ENCODE measurements around the gene KATNAL2. TPM values are rescaled to one million over a fixed set of nuclear protein-coding genes. Genes with fewer than 3 reads are reported as not detected.
"Not testable (repeated sequence)": the region's sequence is repeated elsewhere in the genome, so short reads cannot be mapped to it uniquely, and the experiment has no call there.

KATNAL2 gene
- total RNA-seq, 2 experiments from 2014 or later, result 0.87 to 1.0 TPM

DNA sequence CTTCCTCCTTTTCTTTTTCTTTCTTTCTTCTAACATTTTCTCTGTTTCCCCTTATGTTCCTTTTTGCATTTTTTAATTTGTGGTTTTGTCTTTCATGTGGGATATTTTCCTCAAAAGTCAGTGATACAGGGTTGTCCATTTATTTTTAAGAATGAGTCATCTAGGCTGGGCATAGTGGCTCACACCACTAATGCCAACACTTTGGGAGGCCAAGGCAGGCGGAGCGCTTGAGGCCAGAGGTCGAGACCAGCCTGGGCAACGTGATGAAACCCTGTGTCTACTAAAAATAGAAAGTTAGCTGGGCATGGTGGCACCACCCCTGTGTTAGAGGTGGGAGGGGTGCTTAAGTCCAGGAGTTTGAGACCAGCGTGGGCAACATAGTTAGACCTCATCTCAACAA lies 35.8 kb downstream of the KATNAL2 start:
- Mint-ChIP-seq H3K4me1 (no peaks in the 10 kb centered on the region), H3K36me3 (ENCODE audit: low read depth) (no peaks in the 10 kb centered on the region), H3K9me3 (no peaks in the 10 kb centered on the region), H3K27ac (no peak overlapping the region), H3K27me3 (peaks cover 5% of the 10 kb centered on the region), H3K4me3 (no peak overlapping the region)
- POLR2A ChIA-PET, result no interaction called here
- CTCF ChIA-PET, result no interaction called here
- no peak for DNase-seq

DNA sequence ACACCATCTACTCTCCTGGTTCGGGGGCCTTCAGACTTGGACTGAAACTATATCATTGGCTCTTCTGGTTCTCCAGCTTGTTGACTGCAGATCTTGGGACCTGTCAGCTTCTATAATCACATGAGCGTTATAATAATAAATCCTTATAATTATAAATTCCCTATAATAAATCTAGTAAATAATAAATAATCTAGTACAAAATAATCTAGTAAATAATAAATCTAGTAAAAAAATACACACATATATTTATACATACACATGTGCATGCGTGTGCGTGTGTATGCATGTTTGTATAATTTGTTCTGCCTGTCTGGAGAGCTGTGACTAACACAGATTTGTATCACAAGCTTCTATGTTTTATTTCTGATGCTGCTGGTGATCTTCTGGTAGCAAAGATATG lies 40.8 kb downstream of the KATNAL2 start:
- H3K4me1 Mint-ChIP-seq, result no peaks in the 10 kb centered on the region
- H3K36me3 Mint-ChIP-seq (ENCODE audit: low read depth), result no peaks in the 10 kb centered on the region
- H3K4me3 Mint-ChIP-seq, result no peak overlapping the region
- ChIA-PET CTCF (no interaction called here), POLR2A (no interaction called here)
- DNase-seq, result no peak
- no peak overlapping the region for H3K27ac Mint-ChIP-seq
- no peaks in the 10 kb centered on the region for H3K27me3 Mint-ChIP-seq
- peaks cover 9% of the 10 kb centered on the region for H3K9me3 Mint-ChIP-seq

GRCh38 chr18:46963656-46964578 lies 46.5 kb downstream of the KATNAL2 start:
- POLR2A ChIA-PET; H3K27ac Mint-ChIP-seq; H3K36me3 Mint-ChIP-seq (ENCODE audit: low read depth); H3K4me1 Mint-ChIP-seq; DNase-seq; CTCF ChIA-PET; H3K4me3 Mint-ChIP-seq; H3K27me3 Mint-ChIP-seq: not testable (repeated sequence)
- H3K9me3 Mint-ChIP-seq, result peaks cover 17% of the 10 kb centered on the region

GRCh38 chr18:46964579-46965293 lies 47.3 kb downstream of the KATNAL2 start:
- POLR2A ChIA-PET; H3K27ac Mint-ChIP-seq; H3K4me1 Mint-ChIP-seq; DNase-seq; H3K36me3 Mint-ChIP-seq (ENCODE audit: low read depth); H3K4me3 Mint-ChIP-seq; H3K27me3 Mint-ChIP-seq; CTCF ChIA-PET: not testable (repeated sequence)
- peaks cover 17% of the 10 kb centered on the region for H3K9me3 Mint-ChIP-seq

DNA sequence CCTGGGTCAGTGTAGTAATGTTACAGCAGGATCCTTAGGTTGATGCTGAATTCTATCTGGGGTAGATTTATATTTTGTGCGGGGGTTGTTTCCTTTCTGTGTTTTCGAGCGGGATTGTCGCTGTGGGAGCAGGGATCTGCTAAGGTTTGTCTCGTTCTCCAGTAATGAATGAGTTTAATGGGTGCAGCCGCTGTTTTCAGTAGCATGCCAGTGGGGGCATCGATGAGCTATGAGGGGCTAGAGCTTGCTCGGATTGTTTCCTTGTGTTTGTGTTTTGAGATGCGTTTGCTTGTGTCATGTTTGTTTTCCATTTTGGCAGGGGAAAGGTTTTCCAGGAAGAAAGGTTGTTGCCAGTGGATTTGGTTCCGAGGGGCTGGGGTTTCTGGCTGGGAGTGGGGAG lies 48.9 kb downstream of the KATNAL2 start:
- peaks cover 10% of the 10 kb centered on the region for H3K9me3 Mint-ChIP-seq
- POLR2A ChIA-PET; H3K36me3 Mint-ChIP-seq (ENCODE audit: low read depth); DNase-seq; CTCF ChIA-PET; H3K4me3 Mint-ChIP-seq; H3K27me3 Mint-ChIP-seq; H3K4me1 Mint-ChIP-seq; H3K27ac Mint-ChIP-seq: not testable (repeated sequence)

DNA sequence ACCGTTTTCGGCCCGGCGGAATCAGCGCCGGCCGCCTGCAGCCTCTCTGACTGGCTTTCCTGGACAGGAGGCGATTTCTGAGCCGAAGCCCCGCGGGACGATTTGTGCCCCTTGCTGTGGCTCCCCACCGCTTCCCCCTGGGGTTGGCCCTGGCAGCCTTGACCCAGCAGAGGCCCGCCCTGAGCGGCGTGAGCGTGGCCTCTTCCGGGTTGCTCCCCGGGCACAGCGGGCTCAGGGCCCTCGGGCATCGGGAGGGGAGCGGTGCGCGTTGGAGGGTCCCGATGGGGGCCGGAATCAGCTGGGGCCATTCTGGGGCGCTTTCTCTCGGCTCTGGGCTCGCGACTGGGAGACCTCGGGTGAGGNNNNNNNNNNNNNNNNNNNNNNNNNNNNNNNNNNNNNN lies 52.1 kb downstream of the KATNAL2 start:
- H3K4me3 Mint-ChIP-seq; CTCF ChIA-PET; H3K27ac Mint-ChIP-seq; POLR2A ChIA-PET; H3K36me3 Mint-ChIP-seq (ENCODE audit: low read depth); DNase-seq; H3K4me1 Mint-ChIP-seq; H3K9me3 Mint-ChIP-seq; H3K27me3 Mint-ChIP-seq: not testable (repeated sequence)

DNA sequence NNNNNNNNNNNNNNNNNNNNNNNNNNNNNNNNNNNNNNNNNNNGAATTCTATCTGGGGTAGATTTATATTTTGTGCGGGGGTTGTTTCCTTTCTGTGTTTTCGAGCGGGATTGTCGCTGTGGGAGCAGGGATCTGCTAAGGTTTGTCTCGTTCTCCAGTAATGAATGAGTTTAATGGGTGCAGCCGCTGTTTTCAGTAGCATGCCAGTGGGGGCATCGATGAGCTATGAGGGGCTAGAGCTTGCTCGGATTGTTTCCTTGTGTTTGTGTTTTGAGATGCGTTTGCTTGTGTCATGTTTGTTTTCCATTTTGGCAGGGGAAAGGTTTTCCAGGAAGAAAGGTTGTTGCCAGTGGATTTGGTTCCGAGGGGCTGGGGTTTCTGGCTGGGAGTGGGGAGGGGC lies 102.5 kb downstream of the KATNAL2 start:
- DNase-seq; H3K4me1 Mint-ChIP-seq; H3K4me3 Mint-ChIP-seq; H3K36me3 Mint-ChIP-seq (ENCODE audit: low read depth); H3K27me3 Mint-ChIP-seq; CTCF ChIA-PET; H3K27ac Mint-ChIP-seq; H3K9me3 Mint-ChIP-seq; POLR2A ChIA-PET: not testable (repeated sequence)

GRCh38 chr18:47020757-47021156 lies 103.4 kb downstream of the KATNAL2 start:
- H3K27me3 Mint-ChIP-seq; CTCF ChIA-PET; H3K4me1 Mint-ChIP-seq; H3K36me3 Mint-ChIP-seq (ENCODE audit: low read depth); H3K27ac Mint-ChIP-seq; DNase-seq; H3K9me3 Mint-ChIP-seq; H3K4me3 Mint-ChIP-seq; POLR2A ChIA-PET: not testable (repeated sequence)

- H3K4me3 Mint-ChIP-seq; H3K36me3 Mint-ChIP-seq (ENCODE audit: low read depth); H3K9me3 Mint-ChIP-seq; H3K27me3 Mint-ChIP-seq; CTCF ChIA-PET; DNase-seq; H3K4me1 Mint-ChIP-seq; H3K27ac Mint-ChIP-seq; POLR2A ChIA-PET: not testable (repeated sequence)
Observed at GRCh38 chr18:47022821-47023220, 105.4 kb downstream of the KATNAL2 start.

DNA sequence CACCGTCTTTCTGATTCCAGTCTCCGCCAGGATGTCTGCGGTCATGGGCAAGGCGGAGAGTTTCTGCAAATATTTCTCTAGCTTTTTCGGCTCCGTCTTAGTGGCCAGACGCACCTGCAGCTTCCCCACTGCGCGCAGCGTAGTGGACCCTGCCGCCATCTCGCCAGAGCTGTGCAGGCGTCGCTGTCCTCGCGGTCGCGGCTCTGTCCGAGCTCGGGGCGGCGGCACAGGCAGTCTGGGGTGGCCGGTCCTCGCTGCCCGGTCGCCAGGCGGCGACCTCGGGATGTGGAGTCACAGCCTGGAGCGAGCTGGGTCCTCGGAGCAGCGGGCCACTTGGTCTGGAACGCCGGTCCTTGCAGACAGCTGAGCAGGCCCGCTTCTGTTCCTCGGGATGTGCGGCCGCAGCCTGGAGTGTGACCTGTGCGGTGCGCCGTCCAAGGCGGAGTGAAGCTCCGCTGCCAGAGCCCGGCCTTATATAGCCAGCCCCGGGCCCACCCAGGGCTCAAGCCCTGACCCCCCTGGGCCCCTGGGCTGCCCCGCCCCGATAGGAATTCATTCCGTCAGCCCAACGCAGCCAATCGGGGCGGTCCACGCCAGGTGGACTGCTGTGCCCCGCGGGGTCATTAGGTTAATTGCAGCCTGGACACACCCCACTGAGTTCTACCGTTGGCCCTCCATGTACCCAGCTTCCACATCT lies 106.5 kb downstream of the KATNAL2 start:
- POLR2A ChIA-PET; H3K9me3 Mint-ChIP-seq; DNase-seq; H3K36me3 Mint-ChIP-seq (ENCODE audit: low read depth); H3K27ac Mint-ChIP-seq; CTCF ChIA-PET; H3K4me1 Mint-ChIP-seq; H3K4me3 Mint-ChIP-seq; H3K27me3 Mint-ChIP-seq: not testable (repeated sequence)

DNA sequence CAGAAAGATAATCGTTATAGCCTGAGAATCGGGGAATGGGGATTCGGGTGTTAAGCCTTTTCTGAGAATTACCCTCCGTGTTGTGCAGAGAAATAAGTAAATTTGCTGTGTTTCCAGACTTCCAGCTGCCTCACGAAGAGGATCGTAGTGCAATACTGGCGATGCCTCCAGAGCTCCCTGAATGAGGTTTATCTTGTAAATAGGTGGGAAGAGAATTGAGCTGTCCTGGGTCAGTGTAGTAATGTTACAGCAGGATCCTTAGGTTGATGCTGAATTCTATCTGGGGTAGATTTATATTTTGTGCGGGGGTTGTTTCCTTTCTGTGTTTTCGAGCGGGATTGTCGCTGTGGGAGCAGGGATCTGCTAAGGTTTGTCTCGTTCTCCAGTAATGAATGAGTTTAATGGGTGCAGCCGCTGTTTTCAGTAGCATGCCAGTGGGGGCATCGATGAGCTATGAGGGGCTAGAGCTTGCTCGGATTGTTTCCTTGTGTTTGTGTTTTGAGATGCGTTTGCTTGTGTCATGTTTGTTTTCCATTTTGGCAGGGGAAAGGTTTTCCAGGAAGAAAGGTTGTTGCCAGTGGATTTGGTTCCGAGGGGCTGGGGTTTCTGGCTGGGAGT lies 108.3 kb downstream of the KATNAL2 start:
- H3K9me3 Mint-ChIP-seq; CTCF ChIA-PET; H3K4me1 Mint-ChIP-seq; H3K27me3 Mint-ChIP-seq; H3K36me3 Mint-ChIP-seq (ENCODE audit: low read depth); POLR2A ChIA-PET; H3K27ac Mint-ChIP-seq; H3K4me3 Mint-ChIP-seq; DNase-seq: not testable (repeated sequence)

DNA sequence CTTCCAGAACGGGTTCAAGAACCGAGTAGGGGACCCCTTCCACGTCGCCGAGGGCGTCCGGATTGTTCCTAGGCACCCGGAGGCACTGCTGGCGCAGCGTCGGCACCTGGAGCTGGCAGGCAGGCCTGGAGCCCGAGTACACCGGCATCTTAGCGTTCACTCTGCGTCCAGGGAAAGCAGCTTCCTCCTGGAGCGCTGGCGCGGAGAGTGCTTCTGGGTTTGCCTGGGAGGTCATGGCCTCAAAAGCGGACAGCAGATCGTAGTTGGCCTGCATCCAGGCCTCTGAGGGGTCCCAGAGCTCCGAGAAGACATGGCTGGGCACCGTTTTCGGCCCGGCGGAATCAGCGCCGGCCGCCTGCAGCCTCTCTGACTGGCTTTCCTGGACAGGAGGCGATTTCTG lies 111.3 kb downstream of the KATNAL2 start:
- H3K36me3 Mint-ChIP-seq (ENCODE audit: low read depth); H3K27me3 Mint-ChIP-seq; H3K27ac Mint-ChIP-seq; POLR2A ChIA-PET; H3K4me1 Mint-ChIP-seq; CTCF ChIA-PET; DNase-seq; H3K4me3 Mint-ChIP-seq: not testable (repeated sequence)
- H3K9me3 Mint-ChIP-seq, result peaks cover 13% of the 10 kb centered on the region

DNA sequence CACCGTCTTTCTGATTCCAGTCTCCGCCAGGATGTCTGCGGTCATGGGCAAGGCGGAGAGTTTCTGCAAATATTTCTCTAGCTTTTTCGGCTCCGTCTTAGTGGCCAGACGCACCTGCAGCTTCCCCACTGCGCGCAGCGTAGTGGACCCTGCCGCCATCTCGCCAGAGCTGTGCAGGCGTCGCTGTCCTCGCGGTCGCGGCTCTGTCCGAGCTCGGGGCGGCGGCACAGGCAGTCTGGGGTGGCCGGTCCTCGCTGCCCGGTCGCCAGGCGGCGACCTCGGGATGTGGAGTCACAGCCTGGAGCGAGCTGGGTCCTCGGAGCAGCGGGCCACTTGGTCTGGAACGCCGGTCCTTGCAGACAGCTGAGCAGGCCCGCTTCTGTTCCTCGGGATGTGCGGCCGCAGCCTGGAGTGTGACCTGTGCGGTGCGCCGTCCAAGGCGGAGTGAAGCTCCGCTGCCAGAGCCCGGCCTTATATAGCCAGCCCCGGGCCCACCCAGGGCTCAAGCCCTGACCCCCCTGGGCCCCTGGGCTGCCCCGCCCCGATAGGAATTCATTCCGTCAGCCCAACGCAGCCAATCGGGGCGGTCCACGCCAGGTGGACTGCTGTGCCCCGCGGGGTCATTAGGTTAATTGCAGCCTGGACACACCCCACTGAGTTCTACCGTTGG lies 112.4 kb downstream of the KATNAL2 start:
- H3K4me1 Mint-ChIP-seq; DNase-seq; H3K27ac Mint-ChIP-seq; H3K4me3 Mint-ChIP-seq; POLR2A ChIA-PET; H3K36me3 Mint-ChIP-seq (ENCODE audit: low read depth); CTCF ChIA-PET; H3K27me3 Mint-ChIP-seq: not testable (repeated sequence)
- H3K9me3 Mint-ChIP-seq, result peaks cover 13% of the 10 kb centered on the region
